Transverse colon (tissue), 4 donors: Measurements from ENCODE around the gene SLC30A7. TPM values are rescaled to one million over a fixed set of nuclear protein-coding genes. Genes with fewer than 3 reads are reported as not detected.
"Not testable (repeated sequence)": the region's sequence is repeated elsewhere in the genome, so short reads cannot be mapped to it uniquely, and the experiment has no call there.

Source experiments
- DNase-seq: peaks from one replicate; pipeline ENCODE4 v3.0.0-alpha.2; 2019
- H3K27ac ChIP-seq, 4 donors: fragments of 200-600 bp; sonication (generic); 2 replicates each; pipeline ENCODE4 v1.5.1; 2016 to 2018; ENCODE audit warnings: inconsistent platforms in 4 of 4
- H3K27me3 ChIP-seq: fragments of 200-600 bp; sonication (generic); 2 replicates; pipeline ENCODE4 v1.5.1; 2017; ENCODE audit warnings: inconsistent platforms
- H3K36me3 ChIP-seq, 4 donors: fragments of 200-600 bp; sonication (generic); 2 replicates each; pipeline ENCODE4 v1.5.1; 2017 to 2019; ENCODE audit warnings: inconsistent platforms in 4 of 4
- H3K4me1 ChIP-seq, 4 donors: fragments of 200-600 bp; sonication (generic); 2 replicates each; pipeline ENCODE4 v1.5.1; 2017 to 2020; ENCODE audit warnings: inconsistent platforms in 4 of 4
- H3K4me3 ChIP-seq, 4 donors: fragments of 200-600 bp; sonication (generic); 1 replicate in 1 of 4; 2 replicates in 3 of 4; pipeline versions ENCODE4 v1.5.1 to v1.6.1; 2017 to 2019; ENCODE audit warnings: inconsistent platforms in 4 of 4
- H3K9me3 ChIP-seq, 2 donors: fragments of 200-600 bp; sonication (generic); 2 replicates each; pipeline ENCODE4 v1.5.1; 2017 to 2019; ENCODE audit warnings: inconsistent platforms in 2 of 2
- CTCF ChIP-seq, 5 experiments: fragments of 200-600 bp in 3 of 5; fragments of 450-650 bp in 2 of 5; sonication (generic) in 3 of 5; IDR thresholded peaks; 1 replicate in 2 of 5; 2 replicates in 3 of 5; pipeline ENCODE4 v1.5.1; 2016 to 2017; ENCODE audit warnings: antibody characterized with exemption in 5 of 5, inconsistent platforms in 3 of 5, mild to moderate bottlenecking in 2 of 5, moderate library complexity in 1 of 5
- EP300 ChIP-seq: sonication (generic); formaldehyde crosslinking; IDR thresholded peaks from one replicate; pipeline ENCODE4 v1.6.1; 2017; ENCODE audit warnings: antibody characterized with exemption, low read depth
- POLR2A ChIP-seq: fragments of 450-650 bp; IDR thresholded peaks from one replicate; pipeline ENCODE4 v1.6.1; 2016; ENCODE audit warnings: antibody characterized with exemption, mild to moderate bottlenecking, moderate library complexity
- POLR2AphosphoS5 ChIP-seq, 3 donors: sonication (generic); formaldehyde crosslinking; IDR thresholded peaks; one replicate each; pipeline ENCODE4 v1.6.1; 2016; ENCODE audit warnings: antibody characterized with exemption in 3 of 3
- WGBS, 2 donors: methylation state at CpG; one replicate each; pipeline ENCODE4 v1.1.5; 2018; ENCODE audit warnings: low coverage in 1 of 2; 5-methylcytosine and 5-hydroxymethylcytosine counted together
- in situ Hi-C, 4 donors: fragments of 200-750 bp; cut with MboI; loops; one replicate each; pipeline versions ENCODE4 v1.15.0 to v1.15.1; 2017; ENCODE audit warnings: low sequenced_read_pairs in 3 of 4, low pct_ligation_motif_present in 1 of 4, low pct_unique_long_range_greater_than_20kb in 1 of 4
- intact Hi-C: fragments of 100-400 bp; cut with DNase I; formaldehyde crosslinking; loops from one replicate; pipeline ENCODE4 v1.15.1; 2023; ENCODE audit warnings: low total_unique reads
- total RNA-seq, 4 donors: library from RNA; depleted of rRNA; stranded (reverse); fragments of >200 nt; gene quantifications; one replicate each; pipeline ENCODE4 v1.1.0, GENCODE V29; 2016

Gene SLC30A7
- total RNA-seq, 4 donors from 2014 or later, result 10.1 to 22.7 (median 17.5) TPM

- TF ChIP-seq POLR2AphosphoS5 (IDR thresholded peaks at IDR 0.05) (no peak), EP300 (no peak), POLR2A (no peak)
- Histone ChIP-seq H3K4me1 (no peaks in the 10 kb centered on the region), H3K36me3 (peaks cover 0 to 16% (median 3%) of the 10 kb centered on the region in 4 donors), H3K4me3 (no peak overlapping the region), H3K27me3 (no peaks in the 10 kb centered on the region), H3K9me3 (no peaks in the 10 kb centered on the region), H3K27ac (no peak overlapping the region)
- intact Hi-C loops, result no loop called here
- WGBS, 2 donors, result 85 to 95% methylated on average over 4 to 9 of the region's 9 CpGs
- in situ Hi-C loops, result no loop called here
- DNase-seq, result no peak
Observed at GRCh38 chr1:100941580-100942216, 45.8 kb downstream of the SLC30A7 start.

GRCh38 chr1:100942304-100943046 is 46.6 kb downstream of the SLC30A7 start:
- no peak for DNase-seq
- no peak for TF ChIP-seq POLR2AphosphoS5 (IDR thresholded peaks at IDR 0.05)
- intact Hi-C loops (no loop called here), in situ Hi-C loops (no loop called here)
- Histone ChIP-seq H3K4me3 (no peak overlapping the region), H3K27me3 (no peaks in the 10 kb centered on the region), H3K27ac (no peak overlapping the region), H3K36me3 (peaks cover 0 to 13% (median 3%) of the 10 kb centered on the region in 4 donors), H3K4me1 (no peaks in the 10 kb centered on the region), H3K9me3 (no peaks in the 10 kb centered on the region)
- whole genome bisulfite sequencing, 2 donors, result 73 to 87% methylated on average over 2 of the region's 2 CpGs

GRCh38 chr1:100943533-100943932 is 47.6 kb downstream of the SLC30A7 start:
- WGBS, 2 donors, result 100% methylated on average over 1 of the region's 1 CpG
- H3K27ac ChIP-seq, result no peak overlapping the region
- no peak for DNase-seq
- H3K9me3 ChIP-seq, result no peaks in the 10 kb centered on the region
- in situ Hi-C loops, result no loop called here
- intact Hi-C loops, result no loop called here
- H3K27me3 ChIP-seq, result no peaks in the 10 kb centered on the region
- H3K36me3 ChIP-seq, result peaks cover 0 to 8% (median 3%) of the 10 kb centered on the region in 4 donors
- H3K4me3 ChIP-seq, result no peak overlapping the region
- TF ChIP-seq POLR2A (no peak), EP300 (no peak), CTCF (IDR thresholded peaks at IDR 0.05) (no peak), POLR2AphosphoS5 (IDR thresholded peaks at IDR 0.05) (no peak)
- peaks cover 0 to under 1% (median 0%) of the 10 kb centered on the region in 4 donors for H3K4me1 ChIP-seq

GRCh38 chr1:100946064-100946463 is 50.2 kb downstream of the SLC30A7 start:
- in situ Hi-C loops, intact Hi-C loops: not testable (repeated sequence)

GRCh38 chr1:100947816-100948215 is 51.9 kb downstream of the SLC30A7 start:
- H3K36me3 ChIP-seq, DNase-seq, H3K9me3 ChIP-seq, H3K27ac ChIP-seq, intact Hi-C loops, H3K4me3 ChIP-seq, H3K27me3 ChIP-seq, in situ Hi-C loops: not testable (repeated sequence)
- 99% methylated on average over 3 of the region's 3 CpGs; no CpG with 5 or more reads in 1 of the 2 donors for WGBS, 2 donors
- peaks cover 11 to 23% (median 13%) of the 10 kb centered on the region in 4 donors for H3K4me1 ChIP-seq

More at GRCh38 chr1:100946064-100946463, 50.2 kb downstream of the SLC30A7 start:
- not testable (repeated sequence) for H3K27ac ChIP-seq, H3K36me3 ChIP-seq, DNase-seq, H3K27me3 ChIP-seq, H3K4me3 ChIP-seq, H3K9me3 ChIP-seq
- peaks cover 11 to 23% (median 13%) of the 10 kb centered on the region in 4 donors for H3K4me1 ChIP-seq
- 67 to 91% methylated on average over 1 to 3 of the region's 3 CpGs for WGBS, 2 donors

GRCh38 chr1:100948721-100949405 is 53.0 kb downstream of the SLC30A7 start:
- H3K36me3 ChIP-seq, DNase-seq, intact Hi-C loops, in situ Hi-C loops, H3K9me3 ChIP-seq, H3K27me3 ChIP-seq, H3K4me3 ChIP-seq: not testable (repeated sequence)
- peaks cover 11 to 23% (median 13%) of the 10 kb centered on the region in 4 donors for H3K4me1 ChIP-seq
- WGBS, 2 donors, result 86 to 88% methylated on average over 4 to 7 of the region's 7 CpGs
- peak overlapping the region; percentile 45 to 59 (median 52) for H3K27ac ChIP-seq

GRCh38 chr1:100949515-100950158 is 53.7 kb downstream of the SLC30A7 start:
- H3K27me3 ChIP-seq, intact Hi-C loops, H3K36me3 ChIP-seq, H3K9me3 ChIP-seq, in situ Hi-C loops: not testable (repeated sequence)
- peak overlapping the region; percentile 45 to 59 (median 52) for H3K27ac ChIP-seq
- H3K4me3 ChIP-seq, result peak overlapping the region in 1 of 4 donors; percentile 7
- 60 to 100% methylated on average over 1 to 9 of the region's 9 CpGs for WGBS, 2 donors
- peak; percentile 88 for DNase-seq
- peaks cover 11 to 23% (median 13%) of the 10 kb centered on the region in 4 donors for H3K4me1 ChIP-seq
